Activated naive CD4-positive, alpha-beta T cell treated with anti-CD3 and anti-CD28 coated beads for 36 hours (primary cell): ENCODE measurements around the gene HMCN2. TPM values are rescaled to one million over a fixed set of nuclear protein-coding genes. Genes with fewer than 3 reads are reported as not detected.

Source experiments
- CTCF ChIA-PET: fragments of 350-600 bp; sonication (Branson Sonifier 250); formaldehyde crosslinking; loops from one replicate; lab custom pipeline; 2021; ENCODE audit warnings: antibody characterized with exemption; lab: Charles Lee
- DNase-seq: peaks from one replicate; pipeline ENCODE4 v3.0.0-alpha.2; 2020
- H3K27ac Mint-ChIP-seq: one replicate; pipeline ENCODE4 v1.8.0; 2021; ENCODE audit warnings: mild to moderate bottlenecking, mixed read lengths
- H3K27me3 Mint-ChIP-seq: one replicate; pipeline ENCODE4 v1.8.0; 2021; ENCODE audit warnings: low read depth, mixed read lengths
- H3K36me3 Mint-ChIP-seq: one replicate; pipeline ENCODE4 v1.8.0; 2021; ENCODE audit warnings: low read depth, mixed read lengths
- H3K4me1 Mint-ChIP-seq: one replicate; pipeline ENCODE4 v1.8.0; 2021; ENCODE audit warnings: low read depth, mixed read lengths
- H3K4me3 Mint-ChIP-seq: one replicate; pipeline ENCODE4 v1.8.0; 2021; ENCODE audit warnings: mild to moderate bottlenecking, moderate library complexity, mixed read lengths
- H3K9me3 Mint-ChIP-seq: one replicate; pipeline ENCODE4 v1.8.0; 2021; ENCODE audit warnings: mixed read lengths
- intact Hi-C: fragments of 100-400 bp; cut with micrococcal nuclease; formaldehyde crosslinking; loops from one replicate; pipeline ENCODE4 v1.15.1; 2023
- total RNA-seq, 2 experiments: library from RNA; stranded (reverse); gene quantifications; one replicate each; pipeline ENCODE4 v1.2.3, GENCODE V29; 2021

The HMCN2 gene
- total RNA-seq, 2 experiments from 2014 or later = not detected

DNA sequence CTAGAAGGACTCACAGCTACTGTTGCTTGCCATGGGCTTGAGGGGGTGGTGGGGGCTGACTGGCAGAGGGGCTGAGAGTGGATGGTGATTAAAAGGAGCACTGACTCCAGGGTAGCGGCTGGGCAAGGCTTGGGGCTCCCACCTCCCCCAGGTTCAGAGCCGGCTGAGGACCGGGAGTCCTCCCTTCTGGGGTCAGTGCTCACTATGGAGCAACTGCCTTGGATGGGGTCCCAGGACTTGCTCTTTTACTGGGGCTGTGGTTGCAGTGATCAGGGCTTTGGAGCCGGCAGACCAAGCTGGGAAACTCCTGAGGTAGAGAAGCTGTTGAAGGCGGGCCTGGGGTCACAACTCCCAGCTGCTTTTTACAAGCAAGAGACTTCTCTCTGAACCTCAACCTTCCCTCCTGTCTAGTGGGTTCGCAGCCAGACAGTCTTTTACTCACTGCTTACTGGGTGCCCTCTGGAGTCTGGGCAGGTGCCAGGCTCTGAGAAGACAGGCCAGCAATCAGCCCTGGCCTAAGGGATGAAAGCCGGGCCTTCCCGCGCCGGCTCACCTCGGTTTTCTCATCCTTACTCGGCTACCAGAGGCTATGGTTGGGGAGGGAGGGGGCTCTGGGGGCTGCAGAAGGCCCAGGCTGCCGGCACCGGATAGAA is 178.4 kb downstream of the HMCN2 start:
- Mint-ChIP-seq H3K4me3 (peak overlapping the region; percentile 24), H3K9me3 (peaks cover 12% of the 10 kb centered on the region), H3K27ac (no peak overlapping the region), H3K36me3 (peaks cover 2% of the 10 kb centered on the region), H3K27me3 (peaks cover 30% of the 10 kb centered on the region), H3K4me1 (peaks cover 16% of the 10 kb centered on the region)
- intact Hi-C loops = no loop called here
- no peak for DNase-seq
- CTCF ChIA-PET = no interaction called here

DNA sequence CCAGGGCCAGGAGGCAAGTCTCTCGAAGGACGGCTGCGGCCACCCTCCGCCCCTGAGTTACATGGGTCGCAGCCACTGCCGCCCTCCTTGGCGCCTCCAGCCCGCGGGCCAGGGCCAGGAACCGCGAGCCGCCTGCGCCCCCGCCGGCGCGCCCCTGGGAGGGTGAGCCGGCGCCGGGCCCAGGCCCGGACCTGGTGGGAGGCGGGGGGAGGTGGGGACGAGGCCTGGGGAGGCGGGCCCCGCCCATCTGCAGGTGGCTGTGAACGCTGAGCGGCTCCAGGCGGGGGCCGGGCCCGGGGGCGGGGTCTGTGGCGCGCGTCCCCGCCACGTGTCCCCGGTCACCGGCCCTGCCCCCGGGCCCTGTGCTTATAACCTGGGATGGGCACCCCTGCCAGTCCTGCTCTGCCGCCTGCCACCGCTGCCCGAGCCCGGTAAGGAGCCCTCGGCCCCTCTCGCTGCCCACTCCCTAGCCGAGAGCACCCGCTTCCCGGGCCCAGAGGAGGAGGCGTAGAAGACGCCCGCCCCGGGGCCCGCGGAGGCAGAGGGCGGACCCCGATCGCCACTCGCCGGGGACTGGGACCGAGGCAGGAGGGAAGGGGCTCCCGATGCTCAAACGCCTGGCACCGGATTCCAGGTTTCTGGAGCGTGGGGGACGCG is 179.1 kb downstream of the HMCN2 start, which contains the start of gene ASS1:
Gene ASS1, plus strand, starts transcription at position 397 of the 657 bp plus-strand sequence. CDS start 7,268 bp downstream, outside the sequence.
- H3K27me3 Mint-ChIP-seq = peaks cover 30% of the 10 kb centered on the region
- CTCF ChIA-PET = no interaction called here
- intact Hi-C loops = no loop called here

DNA sequence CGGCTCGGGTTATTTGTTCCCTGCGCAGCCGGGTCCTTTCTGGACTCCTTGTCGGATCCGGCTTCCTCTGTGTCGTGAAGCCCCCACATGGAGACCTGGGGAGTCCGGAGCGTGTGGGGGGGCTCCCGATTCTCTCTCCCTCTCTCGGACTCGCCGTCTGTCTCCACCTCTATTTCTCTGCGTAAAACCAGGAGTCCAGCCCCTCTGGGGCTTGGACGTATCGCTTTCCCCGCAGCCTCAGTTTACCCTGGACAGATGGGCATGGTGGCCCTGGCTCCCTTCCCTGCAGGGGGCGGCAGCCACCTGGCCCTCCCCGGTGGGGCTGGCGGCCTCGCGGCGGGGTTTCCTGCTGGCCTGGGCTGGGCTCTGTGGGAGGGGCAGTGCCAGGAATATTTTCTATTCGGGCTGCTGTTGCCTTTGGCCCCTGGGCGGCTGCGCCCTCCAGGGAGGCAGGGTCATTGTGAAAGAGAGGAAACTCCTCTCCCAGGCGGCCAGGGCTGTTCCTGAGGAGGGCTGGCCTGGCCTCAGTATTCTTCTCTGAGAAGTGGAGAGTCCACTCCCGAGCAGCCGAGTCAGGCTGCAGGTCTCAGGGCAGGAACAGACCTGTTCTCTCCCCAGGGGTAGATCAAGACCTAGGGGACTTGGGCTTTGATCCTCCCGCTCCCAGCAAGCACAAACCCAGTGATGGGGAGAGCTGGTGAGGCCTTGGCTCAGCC is 179.9 kb downstream of the HMCN2 start:
- Mint-ChIP-seq H3K4me1 (peaks cover 16% of the 10 kb centered on the region), H3K4me3 (peak overlapping the region; percentile 55), H3K36me3 (peaks cover 2% of the 10 kb centered on the region), H3K9me3 (peaks cover 11% of the 10 kb centered on the region), H3K27me3 (peaks cover 32% of the 10 kb centered on the region), H3K27ac (no peak overlapping the region)
- intact Hi-C loops = no loop called here
- CTCF ChIA-PET = interaction anchor here (0.7 kb wide), 1 partner anchor 237 kb away, joined by 3 read pairs; no protein-coding TSS in a partner anchor
- DNase-seq = no peak

More for the DNA sequence above, 179.1 kb downstream of the HMCN2 start, which contains the start of gene ASS1:
- peak; percentile 47 for DNase-seq
- Mint-ChIP-seq H3K27ac (no peak within 1 kb of the TSS), H3K4me3 (peak within 1 kb of the TSS; percentile 55), H3K4me1 (peaks cover 16% of the 10 kb centered on the region), H3K36me3 (peaks cover 2% of the 10 kb centered on the region), H3K9me3 (peaks cover 11% of the 10 kb centered on the region)

DNA sequence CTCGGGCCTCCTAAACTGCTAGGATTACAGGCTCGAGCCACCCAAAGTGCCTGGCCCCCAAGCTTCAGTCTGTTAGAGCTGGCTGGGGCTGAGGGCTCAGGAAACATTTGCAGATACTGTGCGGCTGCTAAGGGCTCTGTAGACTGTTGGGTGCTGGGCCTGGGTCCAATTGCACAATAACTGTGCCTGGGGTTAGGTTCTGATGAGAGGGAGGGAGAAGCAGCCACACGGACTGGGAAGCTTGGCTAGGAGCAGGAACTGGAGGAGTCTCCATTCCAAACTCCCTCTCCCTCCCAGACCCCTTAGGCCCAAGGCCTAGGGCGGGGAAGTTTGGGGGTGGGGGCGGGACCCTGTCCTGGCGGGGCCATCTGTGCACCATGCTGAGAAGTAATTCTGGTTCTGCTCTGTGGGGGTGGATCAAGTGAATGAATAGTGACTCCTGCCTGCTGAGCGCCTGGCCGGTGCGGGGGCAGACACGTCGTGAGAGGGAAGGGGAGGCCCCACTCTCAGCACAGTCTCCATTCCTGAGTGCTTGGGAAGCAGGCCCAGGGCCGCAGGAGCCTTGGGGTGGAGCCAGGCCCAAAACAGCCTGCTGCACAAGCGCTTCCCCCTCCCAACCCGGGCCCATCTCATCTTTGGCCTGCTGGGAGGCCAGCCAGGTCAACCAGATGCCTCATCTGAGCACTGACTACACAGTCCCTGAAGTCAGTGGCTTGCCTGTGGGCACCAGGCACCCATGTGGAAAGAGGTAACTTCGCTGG is 180.7 kb downstream of the HMCN2 start:
- intact Hi-C loops = no loop called here
- Mint-ChIP-seq H3K9me3 (peaks cover 7% of the 10 kb centered on the region), H3K27ac (no peak overlapping the region), H3K4me3 (peak overlapping the region; percentile 55), H3K36me3 (peaks cover 2% of the 10 kb centered on the region), H3K27me3 (peaks cover 35% of the 10 kb centered on the region), H3K4me1 (peaks cover 16% of the 10 kb centered on the region)
- CTCF ChIA-PET = interaction anchor here (0.7 kb wide), 1 partner anchor 237 kb away, joined by 3 read pairs; no protein-coding TSS in a partner anchor
- no peak for DNase-seq

DNA sequence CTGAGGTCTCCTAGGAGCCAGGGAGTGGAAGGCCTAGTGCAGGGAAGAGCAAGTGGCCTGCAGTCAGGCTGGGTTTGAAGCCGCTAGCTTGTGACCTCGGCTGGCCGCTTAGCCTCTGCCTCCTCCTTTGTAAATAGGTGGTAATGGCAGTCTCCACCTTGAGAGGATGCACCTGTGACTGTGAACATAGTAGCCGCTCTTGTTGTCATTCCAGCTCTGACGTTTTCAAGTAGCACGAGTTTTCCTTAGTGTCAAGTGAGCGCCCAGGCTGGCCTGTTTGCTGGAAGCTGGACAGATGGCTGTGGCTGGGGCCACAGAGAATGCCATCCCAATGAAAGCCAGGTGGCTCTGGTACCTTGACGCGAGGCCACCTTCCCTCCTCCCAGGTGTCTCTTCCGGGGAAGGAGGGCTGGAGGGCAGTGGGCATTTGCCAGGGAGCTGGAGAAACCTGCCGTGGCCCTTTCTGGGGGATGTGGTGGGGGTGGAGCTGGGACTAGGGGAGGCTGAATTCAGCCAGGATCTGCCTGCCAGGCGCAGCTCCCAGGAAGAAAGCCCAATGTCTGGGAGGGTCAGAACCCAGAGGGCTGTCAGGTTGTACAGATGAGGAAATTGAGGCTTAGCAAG is 181.7 kb downstream of the HMCN2 start:
- CTCF ChIA-PET = interaction anchor here (0.6 to 0.7 kb wide), 2 partner anchors 12 to 82 kb away, joined by 3 read pairs; no protein-coding TSS in a partner anchor
- intact Hi-C loops = no loop called here
- H3K27me3 Mint-ChIP-seq = peaks cover 35% of the 10 kb centered on the region

GRCh38 chr9:130448035-130448624 is 182.6 kb downstream of the HMCN2 start:
- Mint-ChIP-seq H3K36me3 (no peaks in the 10 kb centered on the region), H3K9me3 (no peaks in the 10 kb centered on the region), H3K4me3 (no peak overlapping the region), H3K4me1 (peaks cover 16% of the 10 kb centered on the region), H3K27me3 (peaks cover 34% of the 10 kb centered on the region), H3K27ac (no peak overlapping the region)
- intact Hi-C loops = no loop called here
- CTCF ChIA-PET = interaction anchor here (0.7 kb wide), 1 partner anchor 81 kb away, joined by 3 read pairs; no protein-coding TSS in a partner anchor
- peak; percentile 50 for DNase-seq

More for the DNA sequence above, 181.7 kb downstream of the HMCN2 start:
- peaks cover 16% of the 10 kb centered on the region for H3K4me1 Mint-ChIP-seq
- H3K36me3 Mint-ChIP-seq = no peaks in the 10 kb centered on the region
- DNase-seq = no peak
- H3K27ac Mint-ChIP-seq = no peak overlapping the region
- no peak overlapping the region for H3K4me3 Mint-ChIP-seq
- no peaks in the 10 kb centered on the region for H3K9me3 Mint-ChIP-seq

- Mint-ChIP-seq H3K27me3 (peaks cover 25% of the 10 kb centered on the region), H3K4me3 (no peak overlapping the region), H3K9me3 (no peaks in the 10 kb centered on the region), H3K4me1 (peaks cover 13% of the 10 kb centered on the region), H3K36me3 (no peaks in the 10 kb centered on the region), H3K27ac (peak overlapping the region; percentile 53)
- CTCF ChIA-PET = interaction anchor here (0.5 to 1.1 kb wide), 4 partner anchors 12 to 391 kb away, joined by 3 to 4 read pairs (median 4); no protein-coding TSS in a partner anchor
- intact Hi-C loops = no loop called here
- no peak for DNase-seq
These were observed 183.4 kb downstream of the HMCN2 start for GRCh38 chr9:130448771-130449603.

GRCh38 chr9:130450344-130451003 is 184.9 kb downstream of the HMCN2 start:
- H3K36me3 Mint-ChIP-seq = no peaks in the 10 kb centered on the region
- H3K4me1 Mint-ChIP-seq = peaks cover 13% of the 10 kb centered on the region
- H3K27ac Mint-ChIP-seq = no peak overlapping the region
- no peak for DNase-seq
- no peaks in the 10 kb centered on the region for H3K9me3 Mint-ChIP-seq
- no peak overlapping the region for H3K4me3 Mint-ChIP-seq
- CTCF ChIA-PET = no interaction called here
- intact Hi-C loops = no loop called here
- H3K27me3 Mint-ChIP-seq = peaks cover 24% of the 10 kb centered on the region

DNA sequence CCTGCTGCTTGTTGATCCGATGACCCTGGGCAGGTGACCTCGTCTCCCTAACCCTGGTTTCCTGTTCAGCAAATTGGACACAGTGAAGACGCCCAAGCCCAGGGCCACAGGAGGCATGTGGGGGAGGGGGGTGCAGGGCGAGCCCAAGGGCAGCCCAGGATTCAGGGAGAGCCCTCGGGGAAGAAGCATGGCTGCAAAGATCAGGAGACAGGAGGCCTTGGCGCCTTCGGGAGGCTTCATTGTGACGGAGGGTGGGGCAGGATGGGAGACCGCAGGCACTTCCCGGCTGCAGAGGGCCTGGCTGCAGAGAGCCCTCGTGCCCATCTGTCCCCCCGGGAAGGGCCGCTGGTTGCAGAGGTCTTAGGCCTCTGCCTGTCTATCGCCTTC is 185.4 kb downstream of the HMCN2 start:
- intact Hi-C loops = no loop called here
- no peak overlapping the region for H3K4me3 Mint-ChIP-seq
- H3K9me3 Mint-ChIP-seq = no peaks in the 10 kb centered on the region
- no peaks in the 10 kb centered on the region for H3K36me3 Mint-ChIP-seq
- H3K27me3 Mint-ChIP-seq = peaks cover 19% of the 10 kb centered on the region
- H3K27ac Mint-ChIP-seq = no peak overlapping the region
- H3K4me1 Mint-ChIP-seq = peaks cover 11% of the 10 kb centered on the region
- DNase-seq = no peak
- CTCF ChIA-PET = no interaction called here
